NCI-H2171 (cell line): Measurements from ENCODE around the gene PGBD5.

ENCODE experiments used
- DNase-seq: peaks from one replicate; lab custom pipeline; 2025; lab: John Stamatoyannopoulos, UW

Gene PGBD5

GRCh38 chr1:230375147-230375546 lies 51.0 kb downstream of the PGBD5 start:
- no peak for DNase-seq

GRCh38 chr1:230371923-230372703 lies 54.0 kb downstream of the PGBD5 start:
- DNase-seq, result no peak

GRCh38 chr1:230370109-230370508 lies 56.0 kb downstream of the PGBD5 start:
- DNase-seq, result no peak

GRCh38 chr1:230368871-230369270 lies 57.3 kb downstream of the PGBD5 start:
- no peak for DNase-seq

GRCh38 chr1:230368363-230368762 lies 57.8 kb downstream of the PGBD5 start:
- DNase-seq, result no peak

GRCh38 chr1:230366504-230366915 lies 59.6 kb downstream of the PGBD5 start:
- DNase-seq, result peak; percentile 1

- DNase-seq, result no peak
These were observed 60.3 kb downstream of the PGBD5 start for GRCh38 chr1:230365723-230366307.

GRCh38 chr1:230362949-230363348 lies 63.2 kb downstream of the PGBD5 start:
- DNase-seq, result no peak

- DNase-seq, result no peak
These were observed 64.2 kb downstream of the PGBD5 start for GRCh38 chr1:230361941-230362340.

GRCh38 chr1:230359992-230360668 lies 66.0 kb downstream of the PGBD5 start:
- DNase-seq, result no peak

- no peak for DNase-seq
These were observed 69.0 kb downstream of the PGBD5 start for GRCh38 chr1:230356869-230357794.

- DNase-seq, result no peak
These were observed 69.9 kb downstream of the PGBD5 start for GRCh38 chr1:230356190-230356589.

GRCh38 chr1:230355594-230355993 lies 70.5 kb downstream of the PGBD5 start:
- DNase-seq, result no peak

- DNase-seq, result no peak
These were observed 71.0 kb downstream of the PGBD5 start for GRCh38 chr1:230355128-230355527.

GRCh38 chr1:230354005-230354404 lies 72.1 kb downstream of the PGBD5 start:
- DNase-seq, result no peak

- no peak for DNase-seq
These were observed 73.6 kb downstream of the PGBD5 start for GRCh38 chr1:230352537-230352936.

GRCh38 chr1:230351983-230352382 lies 74.1 kb downstream of the PGBD5 start:
- no peak for DNase-seq

- no peak for DNase-seq
These were observed 74.6 kb downstream of the PGBD5 start for GRCh38 chr1:230351514-230351913.

- no peak for DNase-seq
These were observed 75.8 kb downstream of the PGBD5 start for GRCh38 chr1:230350208-230350921.

- DNase-seq, result peak; percentile 25
These were observed 77.1 kb downstream of the PGBD5 start for GRCh38 chr1:230349020-230349393.

GRCh38 chr1:230348386-230349019 lies 77.6 kb downstream of the PGBD5 start:
- no peak for DNase-seq
